ENCODE results near the gene GTF3C1.
A peak's percentile ranks its signal among the peaks of the same experiment; 100 is the strongest.
"Not testable (repeated sequence)": the region's sequence is repeated elsewhere in the genome, so short reads cannot be mapped to it uniquely, and the experiment has no call there.

The GTF3C1 gene

GRCh38 chr16:27463741-27464591 is 85.7 kb downstream of the GTF3C1 start:
- DNase-seq (ENCODE audit: low read depth), result peak; percentile 39

- DNase-seq (ENCODE audit: low read depth), result no peak
Measured at GRCh38 chr16:27462846-27463682, 86.6 kb downstream of the GTF3C1 start.

- DNase-seq (ENCODE audit: low read depth), result no peak
Measured at GRCh38 chr16:27462200-27462845, 87.4 kb downstream of the GTF3C1 start.

GRCh38 chr16:27461483-27462171 is 88.1 kb downstream of the GTF3C1 start:
- DNase-seq (ENCODE audit: low read depth), result no peak

- no peak for DNase-seq (ENCODE audit: low read depth)
Measured at GRCh38 chr16:27460663-27461482, 88.8 kb downstream of the GTF3C1 start.

GRCh38 chr16:27460213-27460612 is 89.5 kb downstream of the GTF3C1 start:
- no peak for DNase-seq (ENCODE audit: low read depth)

GRCh38 chr16:27458987-27459688 is 90.6 kb downstream of the GTF3C1 start:
- DNase-seq (ENCODE audit: low read depth), result no peak

GRCh38 chr16:27458258-27458657 is 91.5 kb downstream of the GTF3C1 start:
- no peak for DNase-seq (ENCODE audit: low read depth)

- not testable (repeated sequence) for DNase-seq (ENCODE audit: low read depth)
Measured at GRCh38 chr16:27457605-27457900, 92.2 kb downstream of the GTF3C1 start.

- DNase-seq (ENCODE audit: low read depth), result no peak
Measured at GRCh38 chr16:27455700-27456099, 94.0 kb downstream of the GTF3C1 start.

- no peak for DNase-seq (ENCODE audit: low read depth)
Measured at GRCh38 chr16:27453494-27453825, 96.3 kb downstream of the GTF3C1 start.

- DNase-seq (ENCODE audit: low read depth), result no peak
Measured at GRCh38 chr16:27452569-27453493, 96.9 kb downstream of the GTF3C1 start.

GRCh38 chr16:27450196-27450549 is 99.5 kb downstream of the GTF3C1 start:
- DNase-seq (ENCODE audit: low read depth), result no peak

GRCh38 chr16:27449434-27450195 is 100.1 kb downstream of the GTF3C1 start:
- peak; percentile 84 for DNase-seq (ENCODE audit: low read depth)

GRCh38 chr16:27448532-27449433 is 100.9 kb downstream of the GTF3C1 start:
- no peak for DNase-seq (ENCODE audit: low read depth)

- DNase-seq (ENCODE audit: low read depth), result no peak
Measured at GRCh38 chr16:27447301-27447700, 102.4 kb downstream of the GTF3C1 start.

GRCh38 chr16:27446721-27447120 is 103.0 kb downstream of the GTF3C1 start:
- peak; percentile 80 for DNase-seq (ENCODE audit: low read depth)

Measured in T-helper 22 cell (primary cell).